Measurements from ENCODE around the gene RBM17.
"Not testable (repeated sequence)": the region's sequence is repeated elsewhere in the genome, so short reads cannot be mapped to it uniquely, and the experiment has no call there.

RBM17 gene

DNA sequence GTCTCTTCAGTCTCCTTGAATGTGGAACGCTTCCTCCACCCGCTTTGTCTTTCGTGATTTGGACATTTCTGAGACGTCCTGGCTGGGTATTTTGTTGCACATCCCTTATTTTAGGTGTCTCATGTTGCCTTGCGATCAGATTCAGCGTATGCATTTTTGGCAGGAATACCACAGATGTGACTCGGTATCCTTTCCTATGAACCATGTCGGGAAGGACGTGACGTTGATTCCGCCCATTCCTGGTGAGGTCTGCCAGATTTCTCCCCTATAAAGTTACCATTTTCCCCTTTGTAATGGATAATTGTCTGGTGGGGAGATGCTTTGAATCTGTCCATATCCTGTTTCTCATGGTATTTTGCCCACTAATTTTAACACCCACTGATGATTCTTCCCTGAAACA, 49.6 kb downstream of the RBM17 start:
- no peak for DNase-seq

DNA sequence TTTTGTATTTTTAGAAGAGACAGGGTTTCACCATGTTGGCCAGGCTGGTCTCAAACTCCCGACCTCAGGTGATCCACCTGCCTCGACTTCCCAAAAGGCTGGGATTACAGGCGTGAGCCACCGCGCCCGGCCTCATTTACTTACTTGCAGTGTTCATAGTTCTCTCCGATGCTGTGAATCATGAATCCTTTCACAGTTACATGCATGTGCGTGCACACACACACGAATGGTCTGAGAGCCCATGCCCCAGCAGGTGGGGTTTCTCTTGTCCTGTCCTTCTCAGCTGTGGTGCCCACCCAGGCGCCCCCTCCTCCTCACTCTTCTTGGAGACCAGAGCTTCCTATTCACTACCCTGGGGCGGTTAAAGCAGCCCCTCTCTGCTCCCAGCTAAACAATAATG, 50.6 kb downstream of the RBM17 start:
- DNase-seq, result no peak

DNA sequence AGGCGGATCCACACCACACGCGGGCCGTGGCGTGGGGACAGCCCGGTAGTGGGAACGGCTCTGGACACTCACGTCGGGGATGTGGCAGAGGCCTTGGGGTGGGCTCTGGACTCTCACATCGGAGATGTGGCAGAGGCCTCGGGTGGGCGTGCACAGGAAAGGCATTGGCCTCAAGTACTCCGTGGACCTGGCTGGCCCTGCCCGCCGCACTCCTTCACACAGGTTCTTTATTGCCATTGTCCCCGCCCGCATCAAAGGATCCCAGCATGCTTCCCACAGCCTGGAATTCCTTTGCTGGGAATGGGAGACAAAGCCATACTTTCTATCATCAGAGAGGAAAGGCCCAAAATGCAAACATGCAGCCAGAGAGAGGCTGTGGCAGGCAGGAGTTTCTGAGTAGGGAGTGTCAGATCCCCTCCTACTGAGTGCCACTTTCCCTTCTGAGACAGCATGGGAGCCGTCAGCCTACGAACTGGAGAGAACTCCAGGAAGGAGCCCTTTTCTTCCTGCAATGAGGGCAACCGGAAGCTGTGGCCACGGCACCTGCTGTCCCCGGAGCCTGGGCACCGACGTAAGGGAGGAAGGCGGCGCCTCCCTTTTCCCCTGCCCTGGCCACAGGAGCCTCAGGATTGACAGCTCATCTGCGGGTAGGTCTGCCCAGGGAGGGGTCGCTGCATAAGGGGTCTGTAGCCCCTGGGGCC, 51.5 kb downstream of the RBM17 start:
- DNase-seq, result no peak

DNA sequence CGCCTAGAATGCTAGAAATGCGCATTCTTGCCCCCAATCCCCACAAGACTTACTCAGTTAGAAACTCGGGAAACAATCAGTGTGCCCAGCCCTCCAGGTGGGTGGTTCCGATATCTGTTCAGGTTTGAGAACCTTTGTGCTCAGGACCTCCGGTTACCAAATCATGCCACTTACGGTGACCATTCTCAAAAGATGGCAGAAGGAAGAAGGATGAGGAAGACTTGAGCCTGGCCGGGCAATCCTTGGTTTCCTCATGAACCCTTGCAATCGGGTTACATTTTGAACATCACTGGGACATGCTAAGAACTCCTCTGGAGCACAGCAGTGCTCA, 52.1 kb downstream of the RBM17 start:
- DNase-seq, result no peak

- no peak for DNase-seq
Measured at GRCh38 chr10:6141296-6142151, 52.7 kb downstream of the RBM17 start.

- DNase-seq, result not testable (repeated sequence)
Measured at GRCh38 chr10:6142186-6142585, 53.4 kb downstream of the RBM17 start.

GRCh38 chr10:6142644-6143043, 53.8 kb downstream of the RBM17 start:
- no peak for DNase-seq

DNA sequence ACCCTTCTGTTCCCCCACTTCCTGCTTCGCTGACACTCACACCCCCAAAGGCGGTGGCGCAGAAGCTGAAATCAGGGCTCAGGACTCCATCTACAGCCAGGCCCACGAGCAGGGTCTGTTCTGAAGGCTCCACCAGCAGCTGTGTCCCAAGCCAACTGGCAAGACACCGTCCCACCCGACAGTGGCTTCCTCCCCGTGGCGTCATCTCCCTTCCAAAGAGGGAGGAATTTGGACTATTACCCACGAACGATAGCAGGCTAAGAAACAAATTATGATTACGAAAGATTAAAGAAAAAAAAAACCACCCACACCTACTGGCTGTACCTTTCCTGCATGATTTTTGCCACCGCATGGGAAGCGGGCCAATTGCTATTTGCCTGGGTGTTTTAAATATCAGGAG, 54.3 kb downstream of the RBM17 start:
- no peak for DNase-seq

- DNase-seq, result peak; percentile 89
Measured at GRCh38 chr10:6144406-6145165, 55.8 kb downstream of the RBM17 start.

GRCh38 chr10:6145166-6145987, 56.5 kb downstream of the RBM17 start:
- DNase-seq, result no peak

- no peak for DNase-seq
Measured at GRCh38 chr10:6146013-6146785, 57.4 kb downstream of the RBM17 start.

DNA sequence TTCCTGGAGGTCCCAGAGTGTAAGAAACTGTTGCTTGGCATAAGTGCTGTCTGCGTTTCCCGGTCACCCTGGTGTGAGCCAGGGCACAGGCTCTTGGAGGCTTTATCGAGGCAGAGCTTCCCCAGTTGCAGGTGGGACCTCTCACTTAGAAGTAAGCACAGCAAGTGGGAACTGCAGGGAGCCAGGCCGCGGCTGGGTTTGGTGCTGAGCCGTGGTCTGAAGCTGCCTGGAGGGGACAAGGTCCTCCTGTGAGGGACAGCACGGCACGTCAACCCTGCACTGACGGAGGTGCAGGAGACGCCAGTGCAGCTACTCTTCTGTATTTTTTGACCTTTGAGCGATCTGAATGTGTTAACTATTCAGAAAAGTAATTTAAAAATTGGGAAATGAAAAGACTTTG, 58.1 kb downstream of the RBM17 start:
- no peak for DNase-seq

GRCh38 chr10:6148251-6148701, 59.4 kb downstream of the RBM17 start:
- no peak for DNase-seq

GRCh38 chr10:6148908-6149307, 60.1 kb downstream of the RBM17 start:
- DNase-seq, result peak; percentile 40

- DNase-seq, result peak; percentile 42
Measured at GRCh38 chr10:6151087-6151977, 62.5 kb downstream of the RBM17 start.

DNA sequence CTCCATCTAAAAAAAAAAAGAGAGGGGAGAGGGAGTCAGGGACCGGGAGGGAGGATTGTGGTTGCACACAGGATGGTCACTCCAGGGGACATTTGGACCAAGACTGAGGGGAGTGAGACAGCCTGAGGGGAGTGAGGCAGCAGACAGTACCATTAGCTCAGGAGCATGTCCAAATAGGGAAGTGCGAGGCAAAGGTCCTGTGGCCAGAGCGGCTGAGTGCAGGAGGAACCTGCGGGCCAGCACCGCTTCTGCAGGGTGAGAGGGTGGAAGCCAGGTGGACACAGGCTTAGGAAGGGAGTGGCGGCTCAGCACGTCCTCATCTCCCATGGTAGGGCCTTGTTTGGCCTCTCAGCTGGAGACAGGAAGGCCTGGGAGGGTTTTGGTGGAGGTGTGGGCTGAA, 65.0 kb downstream of the RBM17 start:
- no peak for DNase-seq

- no peak for DNase-seq
Measured at GRCh38 chr10:6154566-6154965, 65.7 kb downstream of the RBM17 start.

DNA sequence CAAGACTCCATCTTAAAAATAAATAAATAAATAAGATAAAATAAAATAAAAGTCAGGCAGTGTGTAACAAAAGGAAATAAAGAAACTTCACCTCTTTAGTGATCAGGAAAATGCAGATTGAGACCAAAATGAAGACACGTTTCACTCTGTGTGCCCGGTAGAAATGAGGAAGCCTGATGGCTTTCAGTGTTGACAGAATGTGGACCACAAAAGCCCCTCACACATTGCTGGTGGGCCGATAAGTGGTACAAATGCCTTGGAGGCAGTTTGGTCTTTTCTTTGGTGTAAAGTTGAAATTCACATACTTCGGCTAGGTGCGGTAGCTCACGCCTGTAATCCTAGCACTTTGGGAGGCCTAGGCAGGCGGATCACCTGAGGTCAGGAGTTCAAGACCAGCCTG, 69.4 kb downstream of the RBM17 start:
- DNase-seq, result no peak

DNA sequence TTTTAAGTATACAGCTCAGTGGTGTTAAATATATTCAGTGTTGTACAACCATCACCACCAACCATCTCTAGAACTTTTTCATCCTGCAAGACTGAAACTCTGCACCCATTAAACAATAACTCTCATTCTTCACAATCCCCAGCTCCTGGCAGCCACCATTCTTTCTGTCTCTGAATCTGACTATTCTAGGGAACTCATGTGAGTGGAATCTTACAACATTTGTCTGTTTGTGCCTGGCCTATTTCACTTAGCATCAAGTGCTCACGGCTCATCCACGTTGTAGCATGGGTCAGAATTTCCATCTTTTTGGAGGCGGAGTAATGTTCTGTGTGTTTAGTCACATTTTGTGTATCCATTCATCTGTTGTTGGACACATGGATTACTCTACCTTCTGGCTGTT, 73.1 kb downstream of the RBM17 start:
- DNase-seq, result no peak

DNA sequence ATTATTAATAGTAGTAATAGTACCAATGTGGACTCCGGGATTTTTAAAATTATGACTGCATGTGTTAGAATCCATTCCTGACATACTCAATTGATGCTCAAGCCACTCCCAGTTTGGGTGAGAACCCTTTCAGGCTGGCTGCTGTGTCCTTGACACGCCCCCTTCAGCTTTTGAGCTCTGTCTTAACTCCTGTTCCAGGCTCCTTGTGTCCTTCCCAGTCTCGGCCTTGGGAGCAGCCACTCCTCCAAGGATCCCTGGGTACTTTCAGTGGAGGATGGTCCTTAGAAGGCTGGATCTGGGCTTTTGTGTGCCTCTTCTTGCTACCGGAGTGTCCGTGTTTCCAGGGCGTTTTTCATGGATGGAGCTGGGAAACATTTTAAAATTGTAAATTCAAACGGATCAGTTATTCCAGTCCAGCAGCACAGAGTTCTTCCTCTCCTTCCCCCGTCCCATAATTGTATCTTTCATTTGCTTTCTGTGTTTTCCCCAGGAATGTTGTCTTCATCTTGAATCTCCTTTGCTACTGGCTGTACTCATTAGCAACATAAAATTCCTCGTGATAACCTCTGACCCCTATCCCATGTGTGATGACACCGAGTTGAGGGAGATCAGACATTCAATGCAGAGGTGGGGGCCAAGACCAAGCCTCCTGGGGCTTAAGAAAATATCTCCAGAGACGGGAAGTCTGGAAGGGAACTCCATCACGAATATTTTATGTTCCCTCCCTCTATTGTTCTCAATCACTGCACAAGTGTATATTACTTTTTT, 73.9 kb downstream of the RBM17 start:
- no peak for DNase-seq
